Measurements from ENCODE around the gene MS4A2.

DNA sequence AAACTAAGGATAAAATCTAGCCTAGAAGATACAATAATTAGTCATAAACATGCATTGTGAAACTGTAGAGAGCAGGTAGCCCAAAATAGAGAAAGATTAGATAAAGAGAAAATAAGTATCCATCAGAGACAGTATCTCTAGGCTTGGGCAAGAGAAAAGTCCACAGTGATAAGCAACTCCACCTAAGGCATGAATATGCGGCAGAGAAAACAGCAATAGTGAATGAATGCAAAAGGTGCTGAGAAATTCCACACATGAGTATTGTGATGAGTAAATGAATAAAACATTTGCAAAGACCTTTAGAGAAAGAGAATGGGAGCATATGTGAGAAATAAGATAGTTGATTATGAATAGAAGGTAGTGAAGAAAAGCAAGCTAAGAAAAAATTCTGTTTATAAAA, 8.7 kb downstream of the MS4A2 start:
- TF ChIP-seq, protein P1, sequence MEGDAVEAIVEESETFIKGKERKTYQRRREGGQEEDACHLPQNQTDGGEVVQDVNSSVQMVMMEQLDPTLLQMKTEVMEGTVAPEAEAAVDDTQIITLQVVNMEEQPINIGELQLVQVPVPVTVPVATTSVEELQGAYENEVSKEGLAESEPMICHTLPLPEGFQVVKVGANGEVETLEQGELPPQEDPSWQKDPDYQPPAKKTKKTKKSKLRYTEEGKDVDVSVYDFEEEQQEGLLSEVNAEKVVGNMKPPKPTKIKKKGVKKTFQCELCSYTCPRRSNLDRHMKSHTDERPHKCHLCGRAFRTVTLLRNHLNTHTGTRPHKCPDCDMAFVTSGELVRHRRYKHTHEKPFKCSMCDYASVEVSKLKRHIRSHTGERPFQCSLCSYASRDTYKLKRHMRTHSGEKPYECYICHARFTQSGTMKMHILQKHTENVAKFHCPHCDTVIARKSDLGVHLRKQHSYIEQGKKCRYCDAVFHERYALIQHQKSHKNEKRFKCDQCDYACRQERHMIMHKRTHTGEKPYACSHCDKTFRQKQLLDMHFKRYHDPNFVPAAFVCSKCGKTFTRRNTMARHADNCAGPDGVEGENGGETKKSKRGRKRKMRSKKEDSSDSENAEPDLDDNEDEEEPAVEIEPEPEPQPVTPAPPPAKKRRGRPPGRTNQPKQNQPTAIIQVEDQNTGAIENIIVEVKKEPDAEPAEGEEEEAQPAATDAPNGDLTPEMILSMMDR (conservative IDR thresholded peaks at IDR 0.05; ENCODE audit: low read length): no peak
- TF ChIP-seq EZH2phosphoT487 (IDR thresholded peaks at IDR 0.05; ENCODE audit: borderline replicate concordance): no peak
